GM21576 (cell line): ENCODE data around the gene GLYAT.
"Not testable (repeated sequence)": the region's sequence is repeated elsewhere in the genome, so short reads cannot be mapped to it uniquely, and the experiment has no call there.

Experiments
- ATAC-seq: cut with Tn5 transposase; IDR thresholded peaks from one replicate; pipeline ENCODE4 v1.9.1; 2021; ENCODE audit warnings: mild to moderate bottlenecking, moderate library complexity; ENCODE audit not compliant: unreplicated experiment

The GLYAT gene

DNA sequence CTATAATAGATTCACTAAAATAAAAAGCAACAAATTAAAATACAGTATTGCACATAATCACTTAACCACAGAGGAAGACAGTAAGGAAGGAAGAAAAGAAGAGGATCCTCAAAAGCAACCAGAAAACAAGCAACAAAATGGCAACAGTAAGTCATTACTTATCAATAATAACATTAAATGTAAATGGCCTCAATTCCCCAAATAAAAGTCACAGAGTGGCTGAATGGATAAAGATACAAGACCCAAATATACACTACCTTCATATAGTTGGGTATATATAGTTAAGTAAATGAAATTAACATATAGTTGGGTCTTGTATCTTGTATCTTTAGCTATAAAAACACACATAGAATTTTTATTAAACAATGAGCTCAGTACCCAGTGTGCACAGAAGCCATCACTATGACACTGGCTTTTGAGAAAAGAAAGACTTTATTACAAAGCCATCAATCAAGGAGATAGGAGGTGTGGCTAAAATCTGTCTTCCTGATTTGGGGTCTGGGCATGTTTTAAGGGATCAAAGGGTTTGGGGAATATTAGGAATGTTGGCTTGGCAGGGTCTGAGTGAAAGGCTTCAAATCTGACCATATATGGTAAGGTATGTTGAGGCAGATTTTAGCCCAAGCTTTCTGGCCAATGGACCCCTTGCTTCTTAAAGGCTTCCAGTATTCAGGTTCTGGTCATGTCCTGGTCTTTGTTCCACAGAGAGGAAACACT is 13.4 kb upstream of the GLYAT start:
- ATAC-seq = no peak

DNA sequence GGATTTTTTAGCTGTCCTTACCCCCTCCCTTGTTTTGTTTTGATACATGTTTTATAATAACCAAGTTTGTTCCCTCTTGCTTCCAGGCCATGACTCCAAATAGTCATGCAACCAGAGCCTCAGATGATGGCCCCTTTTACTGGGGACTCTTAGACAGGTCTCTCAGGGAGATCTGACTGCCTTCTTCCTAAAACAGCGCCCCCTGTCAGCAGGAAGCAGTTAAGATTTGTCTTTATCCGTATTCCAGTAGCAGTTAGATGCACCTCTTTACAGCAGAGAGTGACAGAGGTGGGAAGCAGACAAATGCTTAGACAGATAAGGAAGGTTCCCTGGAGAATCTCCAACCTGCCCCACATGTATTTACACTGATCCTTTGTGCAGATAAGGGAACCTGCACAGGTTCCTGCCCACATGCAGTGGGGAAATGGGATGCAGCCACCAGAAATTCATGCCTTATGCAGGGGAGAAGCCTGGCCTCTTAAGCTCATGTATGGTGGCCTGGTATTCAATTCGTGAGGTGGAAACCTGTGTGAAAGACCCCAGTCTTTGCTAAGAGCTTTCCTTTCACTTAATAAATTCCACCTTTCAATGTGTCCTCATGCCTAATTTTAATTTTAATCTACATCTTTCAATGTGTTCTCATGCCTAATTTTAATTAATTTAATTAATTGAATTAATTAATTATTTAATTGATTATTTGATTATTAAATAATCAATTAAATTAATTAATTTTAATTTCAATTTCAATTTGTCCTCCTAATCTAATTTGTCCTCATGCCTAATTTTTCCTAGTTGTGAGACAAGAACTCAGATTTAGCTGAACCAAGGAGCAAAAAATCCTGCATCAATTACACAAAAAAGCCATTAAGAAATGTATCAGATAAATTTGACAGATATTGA is 11.5 kb upstream of the GLYAT start:
- no peak for ATAC-seq

DNA sequence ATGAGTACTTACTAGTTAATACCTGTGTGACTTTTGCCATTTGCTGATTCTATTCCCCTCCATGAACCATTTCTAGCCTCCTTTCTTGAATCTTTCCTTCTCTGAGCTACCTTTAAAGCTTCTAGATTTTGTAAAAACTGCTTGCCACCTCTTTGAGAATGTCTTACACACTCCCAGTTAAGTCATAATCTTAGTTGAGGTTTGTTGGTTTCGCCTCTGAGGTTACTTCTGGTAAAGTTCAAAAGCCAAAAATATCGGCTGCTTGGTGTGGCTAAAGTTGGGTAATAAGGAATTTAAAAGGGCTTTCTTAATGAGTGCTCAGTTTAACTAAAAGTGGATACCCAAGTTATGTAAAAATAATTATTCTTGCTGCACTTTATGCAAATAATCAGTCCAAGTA is 10.4 kb upstream of the GLYAT start:
- ATAC-seq = no peak

GRCh38 chr11:58741127-58741526 is 9.4 kb upstream of the GLYAT start:
- ATAC-seq = no peak

DNA sequence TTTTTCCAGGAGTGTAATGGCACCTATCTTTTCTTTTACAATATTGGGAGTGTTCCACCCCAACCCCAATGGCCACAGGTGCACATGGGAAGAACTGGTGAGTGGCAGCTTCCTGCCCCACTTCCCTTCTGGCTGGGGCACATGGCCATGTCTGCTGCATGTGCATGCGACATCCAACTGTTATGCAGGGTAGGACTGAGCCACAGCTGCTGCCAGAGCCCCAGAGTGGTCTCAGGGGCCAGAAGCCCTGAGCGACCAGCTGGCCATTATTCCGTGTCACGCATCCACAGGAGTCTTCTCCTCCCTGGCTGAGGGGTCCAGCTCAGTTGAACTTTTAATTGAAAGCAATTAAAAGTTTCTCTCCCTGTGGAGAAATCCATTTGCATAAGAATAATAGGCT is 8.7 kb upstream of the GLYAT start:
- no peak for ATAC-seq

- ATAC-seq = no peak
Measured at GRCh38 chr11:58739725-58740430, 8.1 kb upstream of the GLYAT start.

GRCh38 chr11:58734681-58735490 is 3.1 kb upstream of the GLYAT start:
- no peak for ATAC-seq

- no peak for ATAC-seq
Measured at GRCh38 chr11:58730507-58731089, 1.1 kb downstream of the GLYAT start.

GRCh38 chr11:58727415-58727797 is 4.3 kb downstream of the GLYAT start:
- no peak for ATAC-seq

DNA sequence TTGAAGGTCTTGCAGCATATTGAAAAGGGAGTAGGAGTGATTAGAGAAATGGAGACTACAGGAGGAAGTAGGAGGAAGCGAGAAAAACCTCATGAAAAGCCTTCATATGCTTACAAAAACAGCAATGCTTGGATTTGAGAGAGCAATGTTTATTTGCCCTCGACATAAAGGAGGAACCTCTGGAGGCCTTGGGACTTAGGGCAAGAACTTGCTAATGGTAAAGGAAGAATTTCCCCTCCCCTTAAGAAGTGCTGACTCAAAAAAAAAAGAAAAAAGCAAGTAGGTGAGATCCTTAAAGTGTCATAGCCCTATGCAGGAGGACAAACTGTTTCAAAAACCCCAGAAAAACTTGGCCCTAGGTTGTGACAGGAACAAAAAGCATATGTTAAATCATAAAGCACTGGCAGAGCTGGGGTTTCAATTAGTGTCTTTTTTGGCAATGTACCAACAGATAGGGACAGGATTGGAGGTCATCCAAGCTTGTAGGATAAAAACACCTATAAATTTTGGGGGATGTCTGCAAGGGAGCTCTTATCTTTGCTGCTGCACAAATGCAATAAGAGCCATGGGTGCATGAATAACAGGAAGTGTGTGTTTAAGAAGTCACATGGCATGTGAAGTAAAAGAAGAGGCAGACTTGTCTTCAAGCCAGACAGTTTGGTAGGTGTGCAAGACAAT is 4.9 kb downstream of the GLYAT start:
- no peak for ATAC-seq

- ATAC-seq = no peak
Measured at GRCh38 chr11:58719406-58720117, 12.2 kb downstream of the GLYAT start.

DNA sequence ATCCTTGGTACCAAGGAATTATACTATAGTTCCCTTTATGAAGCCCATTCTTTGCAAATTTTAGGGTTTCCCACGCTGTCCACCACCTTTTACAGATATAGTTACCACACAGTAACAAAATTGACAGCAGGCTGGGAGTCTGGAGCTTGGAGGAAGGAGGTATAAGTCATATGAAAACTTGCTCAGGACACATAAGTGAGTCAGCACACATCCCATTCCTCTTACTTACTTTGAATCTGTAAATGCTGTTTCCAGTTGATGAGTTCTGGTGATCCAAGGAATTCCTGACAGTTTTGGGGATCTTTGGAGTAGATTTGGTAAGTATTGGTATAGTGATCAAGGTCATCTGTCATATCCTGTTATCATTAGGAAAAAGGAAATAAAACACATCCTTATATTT is 19.2 kb downstream of the GLYAT start:
- ATAC-seq = no peak

- ATAC-seq = no peak
Measured at GRCh38 chr11:58711832-58712231, 19.9 kb downstream of the GLYAT start.

DNA sequence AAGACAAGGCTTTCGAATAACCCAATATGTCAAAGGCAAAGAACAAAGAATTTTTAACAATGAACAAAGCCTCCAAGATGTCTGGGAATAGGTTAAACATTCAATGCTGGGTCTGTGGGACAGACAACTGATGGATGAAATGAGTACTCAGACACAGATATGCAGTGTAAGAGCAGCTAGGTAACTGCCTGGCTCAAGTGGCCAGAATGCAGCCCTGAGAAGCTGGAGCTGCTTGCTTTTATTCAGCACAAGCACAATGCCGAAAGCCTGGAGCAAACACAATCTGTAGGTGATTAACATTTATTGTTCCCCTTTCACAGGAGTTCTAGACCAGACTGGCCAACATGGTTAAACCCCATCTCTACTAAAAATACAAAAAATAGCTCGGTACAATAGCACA is 24.0 kb downstream of the GLYAT start:
- ATAC-seq = no peak

GRCh38 chr11:58696825-58697224 is 34.9 kb downstream of the GLYAT start:
- ATAC-seq = not testable (repeated sequence)

DNA sequence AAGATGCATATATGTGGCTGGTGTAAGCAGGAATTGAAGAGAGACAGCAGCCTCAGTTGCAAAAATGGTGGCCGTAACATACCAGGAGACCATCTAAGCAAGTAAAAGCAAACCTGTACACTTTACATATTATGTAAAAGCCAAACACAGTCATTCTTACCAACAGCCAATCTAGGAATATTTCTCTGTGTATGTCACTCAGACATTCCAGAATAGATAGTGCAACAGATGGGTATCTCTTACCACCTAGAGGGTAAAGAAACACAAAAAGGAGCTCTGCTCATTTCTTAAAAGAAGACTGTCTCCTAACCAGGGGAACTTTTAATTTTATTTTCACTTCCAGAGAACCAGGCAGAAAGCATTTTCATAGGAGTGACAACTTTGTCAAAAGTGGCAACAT is 38.7 kb downstream of the GLYAT start:
- no peak for ATAC-seq

DNA sequence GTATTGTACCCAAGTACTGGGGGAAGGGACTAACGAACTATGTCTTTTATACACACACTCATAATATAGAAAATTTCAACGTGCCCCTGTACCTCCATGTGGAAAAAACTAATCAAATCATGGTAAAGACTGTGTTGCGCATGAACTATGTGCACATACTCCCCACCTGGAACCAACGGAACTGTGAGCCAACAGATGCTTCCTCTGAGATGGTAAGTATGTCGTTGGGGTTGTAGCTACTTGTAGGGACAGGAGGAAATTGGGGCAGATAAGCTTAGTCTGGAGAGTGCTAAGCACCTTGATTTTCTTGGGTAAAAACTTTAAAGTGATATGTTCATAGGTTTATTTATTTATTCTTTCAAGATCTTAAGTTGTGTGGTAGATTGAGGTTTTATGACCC is 40.1 kb downstream of the GLYAT start:
- ATAC-seq = no peak

DNA sequence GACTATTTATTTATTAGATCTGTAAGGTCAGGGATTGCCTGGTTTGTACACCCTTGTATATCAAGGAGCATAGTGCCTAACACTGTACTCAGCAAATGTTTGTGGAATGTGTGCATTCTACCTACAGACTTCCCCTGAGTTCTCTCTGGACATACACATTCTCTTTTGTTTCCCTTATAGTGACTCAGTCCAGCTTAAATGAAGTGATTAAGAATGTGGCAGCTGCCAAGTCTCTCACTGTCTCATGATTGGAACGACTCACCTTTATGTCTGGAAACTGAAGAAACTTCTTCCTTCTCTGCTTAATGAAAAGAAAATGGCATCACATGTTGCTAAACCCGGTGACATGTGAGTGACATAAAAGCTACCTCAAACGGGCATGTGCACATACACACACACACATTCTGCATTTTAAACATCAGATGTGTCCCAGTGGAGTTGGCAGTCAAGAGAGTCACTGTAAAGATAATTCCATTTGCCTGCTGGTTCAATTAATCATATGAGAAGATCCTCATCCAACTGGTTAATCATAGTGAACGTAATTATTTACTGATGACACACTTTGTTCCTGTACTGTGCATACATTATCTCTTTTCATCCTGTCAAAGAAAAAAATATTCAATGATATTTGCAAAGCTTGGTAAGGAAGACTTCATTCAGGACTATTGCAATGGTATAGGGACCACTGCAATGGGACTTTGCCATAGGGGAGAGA is 42.8 kb downstream of the GLYAT start:
- no peak for ATAC-seq
